HepG2 (cell line): ENCODE data around the gene RAB30. TPM values are rescaled to one million over a fixed set of nuclear protein-coding genes. Genes with fewer than 3 reads are reported as not detected.

Experiments
- ATAC-seq: fragments of 200-7000 bp; cut with Tn5 transposase; 3 replicates; pipeline ENCODE4 v1.9.1; 2020; ENCODE audit warnings: mild to moderate bottlenecking, moderate library complexity
- BruUV-seq: library from RNA; stranded (reverse); fragments of 400-500 nt; replicated peaks from 2 replicates; lab custom pipeline; 2021; lab: Mats Ljungman, UMichigan
- CTCF ChIA-PET: fragments of 300-600 bp; formaldehyde crosslinking; extraction: SDS; loops from one replicate; lab custom pipeline; 2021; ENCODE audit warnings: low total read pairs, inconsistent platforms, low intra/inter-chr PET ratio; lab: Yijun Ruan, JAX
- POLR2A ChIA-PET: fragments of 350-600 bp; sonication (Branson Sonifier 250); formaldehyde crosslinking; loops from one replicate; lab custom pipeline; 2020; ENCODE audit warnings: antibody characterized with exemption, inconsistent platforms; lab: Yijun Ruan, JAX
- DNase-seq: peaks from one replicate; pipeline ENCODE4 v3.0.0-alpha.2; 2015; ENCODE audit warnings: low spot score
- FAIRE-seq: peaks from 3 replicates; lab custom pipeline; 2011; peaks lifted over from hg19 to GRCh38; lab: Jason Lieb, UNC
- H2AFZ ChIP-seq: one replicate; pipeline ENCODE4 v1.6.1; 2011; ENCODE audit warnings: low read length, inconsistent platforms
- H3K27ac ChIP-seq: fragments of 300-600 bp; 3 replicates; pipeline ENCODE4 v1.8.0; 2011; ENCODE audit warnings: mixed run types, mild to moderate bottlenecking, mixed read lengths, low read length, inconsistent platforms; ENCODE audit not compliant: insufficient read depth; ENCODE audit errors: extremely low read length
- H3K27me3 ChIP-seq, 2 experiments: fragments of 200-600 bp in 1 of 2; 2 replicates in 1 of 2; 3 replicates in 1 of 2; pipeline versions ENCODE4 v1.6.0 to v1.8.0; 2011; ENCODE audit warnings: low read length in 2 of 2, mild to moderate bottlenecking in 2 of 2, moderate library complexity in 2 of 2, inconsistent platforms in 1 of 2; ENCODE audit not compliant: insufficient read depth in 2 of 2, control insufficient read depth in 1 of 2
- H3K36me3 ChIP-seq, 2 experiments: fragments of 200-600 bp in 1 of 2; replicated peaks in 1 of 2; 2 replicates in 1 of 2; 3 replicates in 1 of 2; pipeline versions ENCODE4 v1.5.1 to v1.8.0; 2011; ENCODE audit warnings: low read length in 2 of 2, inconsistent platforms in 1 of 2; ENCODE audit not compliant: insufficient read depth in 2 of 2, control insufficient read depth in 1 of 2
- H3K4me1 ChIP-seq: 2 replicates; pipeline ENCODE4 v1.5.1; 2012; ENCODE audit warnings: low read length, inconsistent platforms; ENCODE audit not compliant: insufficient read depth
- H3K4me2 ChIP-seq: 2 replicates; pipeline ENCODE4 v1.6.0; 2011; ENCODE audit warnings: low read depth, low read length, inconsistent platforms
- H3K4me3 ChIP-seq, 3 experiments: fragments of 200-600 bp in 1 of 3; sonication (generic), shearing (Covaris generic) in 1 of 3; replicated peaks in 1 of 3; 2 replicates each; pipeline ENCODE4 v1.5.1; 2011 to 2016; ENCODE audit warnings: low read length in 3 of 3, inconsistent platforms in 2 of 3, low read depth in 2 of 3, mild to moderate bottlenecking in 2 of 3, control low read depth in 1 of 3, mixed read lengths in 1 of 3; ENCODE audit not compliant: insufficient read depth in 1 of 3
- H3K79me2 ChIP-seq: one replicate; pipeline ENCODE4 v1.6.1; 2011; ENCODE audit warnings: low read length, inconsistent platforms; ENCODE audit not compliant: insufficient read depth
- H3K9ac ChIP-seq: 2 replicates; pipeline ENCODE4 v1.6.0; 2011; ENCODE audit warnings: mild to moderate bottlenecking, low read depth, low read length, inconsistent platforms; ENCODE audit not compliant: insufficient read depth
- H3K9me3 ChIP-seq: 2 replicates; pipeline ENCODE4 v1.5.1; 2012; ENCODE audit warnings: mild to moderate bottlenecking, low read length
- H4K20me1 ChIP-seq: 2 replicates; pipeline ENCODE4 v1.6.0; 2011; ENCODE audit warnings: inconsistent platforms, mild to moderate bottlenecking, low read length, moderate library complexity; ENCODE audit not compliant: insufficient read depth
- AHR ChIP-seq: IDR thresholded peaks from 2 replicates; pipeline ENCODE4 v1.6.1; 2018; ENCODE audit warnings: missing genetic modification reagents, missing compliant biosample characterization
- HMG20A ChIP-seq: IDR thresholded peaks from 2 replicates; pipeline ENCODE4 v1.6.1; 2016; ENCODE audit warnings: borderline replicate concordance
- KAT8 ChIP-seq: IDR thresholded peaks from 2 replicates; pipeline ENCODE4 v1.6.1; 2016; ENCODE audit warnings: missing genetic modification reagents, missing compliant biosample characterization
- MLLT10 ChIP-seq: sonication (generic); formaldehyde crosslinking; IDR thresholded peaks from 2 replicates; pipeline ENCODE4 v1.4.0; 2020; ENCODE audit warnings: missing genetic modification reagents
- POLR2AphosphoS2 ChIP-seq: IDR thresholded peaks from 2 replicates; pipeline ENCODE4 v1.6.1; 2011; ENCODE audit warnings: low read depth, low read length, improper control_type of control experiment
- RARG ChIP-seq: sonication (generic); formaldehyde crosslinking; IDR thresholded peaks from 2 replicates; pipeline ENCODE4 v1.4.0; 2020; ENCODE audit warnings: low read depth, mild to moderate bottlenecking, missing genetic modification reagents
- SMAD3 ChIP-seq: sonication (generic); formaldehyde crosslinking; IDR thresholded peaks from 2 replicates; pipeline ENCODE4 v1.4.0; 2020; ENCODE audit warnings: missing genetic modification reagents
- ZFX ChIP-seq: sonication (generic); formaldehyde crosslinking; IDR thresholded peaks from 2 replicates; pipeline ENCODE4 v1.4.0; 2020; ENCODE audit warnings: mild to moderate bottlenecking, low read depth, missing genetic modification reagents, moderate library complexity
- ZNF775 ChIP-seq: sonication (generic); formaldehyde crosslinking; IDR thresholded peaks from 2 replicates; pipeline ENCODE4 v1.4.0; 2020; ENCODE audit warnings: missing genetic modification reagents, mild to moderate bottlenecking, moderate library complexity, borderline replicate concordance
- WGBS: methylation state at CpG from one replicate; pipeline ENCODE4 v1.1.6; 2017; ENCODE audit warnings: low lambda C conversion rate; 5-methylcytosine and 5-hydroxymethylcytosine counted together
- in situ Hi-C: cut with HindIII; loops from 2 replicates; pipeline ENCODE4 v1.10.0; 2017; ENCODE audit warnings: low pct_unique_long_range_greater_than_20kb; ENCODE audit not compliant: extremely low pct_ligation_motif_present
- intact Hi-C: fragments of 100-400 bp; cut with micrococcal nuclease; formaldehyde crosslinking; loops from one replicate; pipeline ENCODE4 v1.10.0; 2022; ENCODE audit not compliant: unreplicated experiment
- polyA plus RNA-seq, 8 experiments: library from polyadenylated mRNA; depleted of rRNA in 3 of 8; stranded (reverse) in 7 of 8; unstranded in 1 of 8; fragments of >200 nt; fragmentation: Illumina TruSeq in 4 of 8; extraction: Trizol in 4 of 8; gene quantifications; 2 replicates each; pipeline versions ENCODE4 v1.2.1 to v1.2.3, GENCODE V29; 2011 to 2016; ENCODE audit warnings: low read depth in 4 of 8, missing spikeins in 1 of 8, mixed read lengths in 1 of 8; ENCODE audit not compliant: insufficient read depth in 1 of 8
- total RNA-seq, 5 experiments: library from RNA; depleted of rRNA; stranded (reverse); fragments of >200 nt; fragmentation: Illumina TruSeq; extraction: Trizol; gene quantifications; 2 replicates each; pipeline ENCODE4 v1.2.3, GENCODE V29; 2016; ENCODE audit warnings: low read depth in 1 of 5
- TF ChIP-seq, protein P1 (sequence below): sonication (generic); formaldehyde crosslinking; IDR thresholded peaks from 2 replicates; pipeline ENCODE4 v1.4.0; 2020; ENCODE audit warnings: mild to moderate bottlenecking, missing genetic modification reagents, borderline replicate concordance
- TF ChIP-seq, protein P2 (sequence below): sonication (generic); formaldehyde crosslinking; IDR thresholded peaks from 2 replicates; pipeline ENCODE4 v1.4.0; 2020; ENCODE audit warnings: missing genetic modification reagents
- TF ChIP-seq, protein P3 (sequence below): sonication (generic); formaldehyde crosslinking; IDR thresholded peaks from 2 replicates; pipeline ENCODE4 v1.8.1; 2023; ENCODE audit warnings: missing genetic modification reagents, mild to moderate bottlenecking, borderline replicate concordance

The RAB30 gene
- total and polyA plus RNA-seq, 2 of the 13 experiments (the other 11 are each of a cell fraction or from before 2014, with no cell fraction given), result 3.7 to 5.0 TPM

DNA sequence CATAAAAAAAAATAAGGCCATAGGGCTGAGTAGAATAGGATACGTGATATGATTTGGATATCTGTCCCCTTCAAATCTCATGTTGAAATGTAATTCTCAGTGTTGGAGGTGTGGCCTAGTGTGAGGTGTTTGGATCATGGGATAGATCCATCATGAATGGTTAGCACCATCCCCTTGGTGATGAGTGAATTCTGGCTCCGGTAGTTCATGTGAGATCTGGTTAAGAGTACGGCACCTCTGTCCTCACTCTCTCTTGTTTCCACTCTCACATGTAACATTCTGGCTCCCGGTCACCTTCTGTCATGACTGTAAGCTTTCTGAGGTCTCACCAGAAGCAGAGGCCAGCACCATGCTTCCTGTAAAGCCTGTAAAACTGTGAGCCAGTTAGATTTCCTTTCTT lies 45.5 kb downstream of the RAB30 start (continued):
- TF ChIP-seq, protein P1, sequence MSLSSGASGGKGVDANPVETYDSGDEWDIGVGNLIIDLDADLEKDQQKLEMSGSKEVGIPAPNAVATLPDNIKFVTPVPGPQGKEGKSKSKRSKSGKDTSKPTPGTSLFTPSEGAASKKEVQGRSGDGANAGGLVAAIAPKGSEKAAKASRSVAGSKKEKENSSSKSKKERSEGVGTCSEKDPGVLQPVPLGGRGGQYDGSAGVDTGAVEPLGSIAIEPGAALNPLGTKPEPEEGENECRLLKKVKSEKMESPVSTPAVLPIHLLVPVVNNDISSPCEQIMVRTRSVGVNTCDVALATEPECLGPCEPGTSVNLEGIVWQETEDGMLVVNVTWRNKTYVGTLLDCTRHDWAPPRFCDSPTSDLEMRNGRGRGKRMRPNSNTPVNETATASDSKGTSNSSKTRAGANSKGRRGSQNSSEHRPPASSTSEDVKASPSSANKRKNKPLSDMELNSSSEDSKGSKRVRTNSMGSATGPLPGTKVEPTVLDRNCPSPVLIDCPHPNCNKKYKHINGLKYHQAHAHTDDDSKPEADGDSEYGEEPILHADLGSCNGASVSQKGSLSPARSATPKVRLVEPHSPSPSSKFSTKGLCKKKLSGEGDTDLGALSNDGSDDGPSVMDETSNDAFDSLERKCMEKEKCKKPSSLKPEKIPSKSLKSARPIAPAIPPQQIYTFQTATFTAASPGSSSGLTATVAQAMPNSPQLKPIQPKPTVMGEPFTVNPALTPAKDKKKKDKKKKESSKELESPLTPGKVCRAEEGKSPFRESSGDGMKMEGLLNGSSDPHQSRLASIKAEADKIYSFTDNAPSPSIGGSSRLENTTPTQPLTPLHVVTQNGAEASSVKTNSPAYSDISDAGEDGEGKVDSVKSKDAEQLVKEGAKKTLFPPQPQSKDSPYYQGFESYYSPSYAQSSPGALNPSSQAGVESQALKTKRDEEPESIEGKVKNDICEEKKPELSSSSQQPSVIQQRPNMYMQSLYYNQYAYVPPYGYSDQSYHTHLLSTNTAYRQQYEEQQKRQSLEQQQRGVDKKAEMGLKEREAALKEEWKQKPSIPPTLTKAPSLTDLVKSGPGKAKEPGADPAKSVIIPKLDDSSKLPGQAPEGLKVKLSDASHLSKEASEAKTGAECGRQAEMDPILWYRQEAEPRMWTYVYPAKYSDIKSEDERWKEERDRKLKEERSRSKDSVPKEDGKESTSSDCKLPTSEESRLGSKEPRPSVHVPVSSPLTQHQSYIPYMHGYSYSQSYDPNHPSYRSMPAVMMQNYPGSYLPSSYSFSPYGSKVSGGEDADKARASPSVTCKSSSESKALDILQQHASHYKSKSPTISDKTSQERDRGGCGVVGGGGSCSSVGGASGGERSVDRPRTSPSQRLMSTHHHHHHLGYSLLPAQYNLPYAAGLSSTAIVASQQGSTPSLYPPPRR (CRISPR knock-in tag), result no peak

DNA sequence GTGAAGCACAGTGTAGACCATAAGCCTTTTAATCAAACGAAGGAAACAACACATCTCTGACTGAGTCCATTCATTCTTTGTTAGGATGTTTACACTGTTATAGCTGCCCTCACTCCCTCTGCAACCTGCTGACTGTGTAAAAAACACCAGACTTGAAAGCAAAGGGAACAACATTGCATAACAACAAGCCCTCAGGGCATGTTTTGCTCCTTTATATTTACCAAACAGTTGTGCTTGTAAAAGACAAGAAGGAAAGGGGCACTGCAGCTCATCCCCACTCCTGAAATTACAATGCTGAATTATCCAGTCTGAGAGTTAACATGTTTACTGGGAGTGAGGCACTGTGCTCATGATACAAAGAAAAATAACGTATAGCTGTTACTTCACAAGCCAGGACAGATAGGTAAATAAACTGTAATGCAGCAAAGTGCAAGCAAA lies 46.4 kb downstream of the RAB30 start:
- no peaks in the 10 kb centered on the region for H4K20me1 ChIP-seq
- POLR2A ChIA-PET, result interaction anchor here (0.9 to 1.9 kb wide), 5 partner anchors 16 to 132 kb away, joined by 3 to 11 read pairs (median 4); partner anchors contain the start of genes PCF11 and RAB30
- H3K4me1 ChIP-seq, result peaks cover 61% of the 10 kb centered on the region
- no peak overlapping the region for H3K9ac ChIP-seq
- CTCF ChIA-PET, result interaction anchor here (0.5 kb wide), 1 partner anchor 12 kb away, joined by 3 read pairs; no protein-coding TSS in a partner anchor
- no TSS peak for BruUV-seq
- ATAC-seq (peak; percentile 87), DNase-seq (peak; percentile 55), FAIRE-seq (peak; percentile 44)
- H3K79me2 ChIP-seq, result peaks cover 7% of the 10 kb centered on the region
- H3K36me3 ChIP-seq, result no peaks in the 10 kb centered on the region
- no peaks in the 10 kb centered on the region for H3K27me3 ChIP-seq
- H3K27ac ChIP-seq, result peak overlapping the region; percentile 39
- H3K4me3 ChIP-seq, result 0 out of 6 replicates have a peak overlapping the region, but pooled peaks of 1 of the 3 experiments have one; percentile 1
- H3K4me2 ChIP-seq, result peak overlapping the region; percentile 57
- no peak overlapping the region for H2AFZ ChIP-seq
- in situ Hi-C loops (no loop called here), intact Hi-C loops (no loop called here)
- 2% methylated on average over 2 of the region's 2 CpGs for WGBS
- no peaks in the 10 kb centered on the region for H3K9me3 ChIP-seq
- TF ChIP-seq, protein P2, sequence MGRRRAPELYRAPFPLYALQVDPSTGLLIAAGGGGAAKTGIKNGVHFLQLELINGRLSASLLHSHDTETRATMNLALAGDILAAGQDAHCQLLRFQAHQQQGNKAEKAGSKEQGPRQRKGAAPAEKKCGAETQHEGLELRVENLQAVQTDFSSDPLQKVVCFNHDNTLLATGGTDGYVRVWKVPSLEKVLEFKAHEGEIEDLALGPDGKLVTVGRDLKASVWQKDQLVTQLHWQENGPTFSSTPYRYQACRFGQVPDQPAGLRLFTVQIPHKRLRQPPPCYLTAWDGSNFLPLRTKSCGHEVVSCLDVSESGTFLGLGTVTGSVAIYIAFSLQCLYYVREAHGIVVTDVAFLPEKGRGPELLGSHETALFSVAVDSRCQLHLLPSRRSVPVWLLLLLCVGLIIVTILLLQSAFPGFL (CRISPR knock-in tag), result no peak
- TF ChIP-seq MLLT10 (CRISPR knock-in tag) (no peak), RARG (no peak), AHR (CRISPR knock-in tag) (no peak), POLR2AphosphoS2 (no peak), SMAD3 (0 out of 2 replicates have a peak, but pooled peaks have one; percentile 62), ZFX (CRISPR knock-in tag) (no peak), HMG20A (CRISPR knock-in tag) (peak; percentile 65; the same call in 1 of the 2 replicates), ZNF775 (CRISPR knock-in tag) (no peak), KAT8 (CRISPR knock-in tag) (0 out of 2 replicates have a peak, but pooled peaks have one; percentile 21)
- TF ChIP-seq, protein P3, sequence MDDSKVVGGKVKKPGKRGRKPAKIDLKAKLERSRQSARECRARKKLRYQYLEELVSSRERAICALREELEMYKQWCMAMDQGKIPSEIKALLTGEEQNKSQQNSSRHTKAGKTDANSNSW (CRISPR knock-in tag), result no peak
